Endometrial microvascular endothelial cells (primary cell): ENCODE data around the gene JAKMIP3. TPM values are rescaled to one million over a fixed set of nuclear protein-coding genes. Genes with fewer than 3 reads are reported as not detected.

Source experiments
- in situ Hi-C: cut with HindIII; loops from 2 replicates; pipeline ENCODE4 v1.10.0; 2017; ENCODE audit warnings: low sequenced_read_pairs, low pct_unique_long_range_greater_than_20kb; ENCODE audit errors: inconsistent ontology term
- total RNA-seq: library from RNA; depleted of rRNA; stranded (reverse); fragments of >200 nt; gene quantifications from one replicate; pipeline ENCODE4 v1.2.3, GENCODE V29; 2015; ENCODE audit errors: inconsistent ontology term

Gene JAKMIP3
- total RNA-seq, 1 donor from 2014 or later, result not detected

GRCh38 chr10:132105302-132105995 lies 39.7 kb downstream of the JAKMIP3 start:
- in situ Hi-C loops, result no loop called here

DNA sequence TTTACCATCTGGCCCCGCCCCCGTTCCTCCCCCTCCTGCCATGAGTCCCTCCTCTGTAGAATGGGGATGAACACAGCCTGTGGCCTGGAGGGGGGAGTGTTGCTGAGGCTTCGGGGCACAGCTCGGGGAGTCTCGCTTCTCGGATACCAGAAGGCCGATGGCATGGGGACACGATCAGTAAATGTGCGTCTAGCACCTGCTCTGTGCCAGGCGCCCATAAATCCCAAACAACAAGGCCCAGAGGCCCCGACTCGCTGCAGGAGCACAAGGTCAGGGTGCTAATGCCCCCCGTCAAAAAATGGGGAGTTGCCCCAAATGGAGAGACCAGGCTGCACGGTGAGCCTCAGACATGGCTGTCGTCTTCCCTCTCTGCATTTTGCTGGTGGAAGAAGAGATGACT lies 40.7 kb downstream of the JAKMIP3 start:
- in situ Hi-C loops, result no loop called here

- in situ Hi-C loops, result no loop called here
Measured at GRCh38 chr10:132107186-132107948, 41.6 kb downstream of the JAKMIP3 start.

- in situ Hi-C loops, result no loop called here
Measured at GRCh38 chr10:132107949-132108877, 42.5 kb downstream of the JAKMIP3 start.

GRCh38 chr10:132109341-132110110 lies 43.8 kb downstream of the JAKMIP3 start:
- in situ Hi-C loops, result no loop called here

- in situ Hi-C loops, result no loop called here
Measured at GRCh38 chr10:132110111-132110521, 44.4 kb downstream of the JAKMIP3 start.

GRCh38 chr10:132110713-132111112 lies 45.0 kb downstream of the JAKMIP3 start:
- in situ Hi-C loops, result no loop called here

- in situ Hi-C loops, result no loop called here
Measured at GRCh38 chr10:132111121-132111731, 45.5 kb downstream of the JAKMIP3 start.

- in situ Hi-C loops, result no loop called here
Measured at GRCh38 chr10:132111871-132112341, 46.2 kb downstream of the JAKMIP3 start.

- in situ Hi-C loops, result no loop called here
Measured at GRCh38 chr10:132112611-132113010, 46.9 kb downstream of the JAKMIP3 start.

DNA sequence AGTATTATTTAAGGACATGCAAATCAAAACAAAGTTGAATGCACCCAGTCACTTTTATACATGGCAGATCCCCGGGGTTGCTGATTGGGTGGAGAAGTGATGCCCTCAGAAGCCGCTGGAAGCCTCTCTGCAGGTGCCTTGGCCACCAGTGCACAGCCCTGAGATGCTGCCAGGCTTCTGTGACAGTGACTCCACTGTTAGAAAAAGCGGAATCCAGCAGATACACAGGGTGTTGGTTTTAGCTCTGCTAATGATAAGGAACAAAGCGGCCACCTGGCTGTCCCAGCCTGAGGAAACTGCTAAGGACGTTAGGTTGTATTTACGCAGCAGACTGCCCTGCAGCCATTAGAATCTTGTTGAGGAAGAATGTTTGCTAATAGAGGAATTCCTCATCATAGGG lies 47.5 kb downstream of the JAKMIP3 start:
- in situ Hi-C loops, result no loop called here

- in situ Hi-C loops, result no loop called here
Measured at GRCh38 chr10:132113766-132114365, 48.1 kb downstream of the JAKMIP3 start.

GRCh38 chr10:132114953-132115520 lies 49.3 kb downstream of the JAKMIP3 start:
- in situ Hi-C loops, result no loop called here

Other genes with a start within 250 kb of the JAKMIP3 start
- 36.6 TPM for gene PPP2R2D, start 164.9 kb upstream of the JAKMIP3 start, total RNA-seq
- gene BNIP3, start 84.0 kb upstream of the JAKMIP3 start, total RNA-seq, result 96.4 TPM
- 7.3 TPM for gene DPYSL4, start 121.0 kb downstream of the JAKMIP3 start, total RNA-seq
- 16.8 TPM for gene STK32C, start 242.0 kb downstream of the JAKMIP3 start, total RNA-seq